Activated naive CD8-positive, alpha-beta T cell (primary cell): ENCODE measurements around the gene MTFMT.
"Not testable (repeated sequence)": the region's sequence is repeated elsewhere in the genome, so short reads cannot be mapped to it uniquely, and the experiment has no call there.

Source experiments
- H3K27ac Mint-ChIP-seq: one replicate; pipeline ENCODE4 v1.8.0; 2021; ENCODE audit warnings: mixed read lengths
- H3K27me3 Mint-ChIP-seq: one replicate; pipeline ENCODE4 v1.8.0; 2021; ENCODE audit warnings: mixed read lengths
- H3K36me3 Mint-ChIP-seq: one replicate; pipeline ENCODE4 v1.8.0; 2021; ENCODE audit warnings: mixed read lengths
- H3K4me1 Mint-ChIP-seq: one replicate; pipeline ENCODE4 v1.8.0; 2021; ENCODE audit warnings: low read depth, mixed read lengths
- H3K4me3 Mint-ChIP-seq: one replicate; pipeline ENCODE4 v1.8.0; 2021; ENCODE audit warnings: mild to moderate bottlenecking, mixed read lengths
- H3K9me3 Mint-ChIP-seq: one replicate; pipeline ENCODE4 v1.8.0; 2021; ENCODE audit warnings: low read depth, mixed read lengths

MTFMT gene

DNA sequence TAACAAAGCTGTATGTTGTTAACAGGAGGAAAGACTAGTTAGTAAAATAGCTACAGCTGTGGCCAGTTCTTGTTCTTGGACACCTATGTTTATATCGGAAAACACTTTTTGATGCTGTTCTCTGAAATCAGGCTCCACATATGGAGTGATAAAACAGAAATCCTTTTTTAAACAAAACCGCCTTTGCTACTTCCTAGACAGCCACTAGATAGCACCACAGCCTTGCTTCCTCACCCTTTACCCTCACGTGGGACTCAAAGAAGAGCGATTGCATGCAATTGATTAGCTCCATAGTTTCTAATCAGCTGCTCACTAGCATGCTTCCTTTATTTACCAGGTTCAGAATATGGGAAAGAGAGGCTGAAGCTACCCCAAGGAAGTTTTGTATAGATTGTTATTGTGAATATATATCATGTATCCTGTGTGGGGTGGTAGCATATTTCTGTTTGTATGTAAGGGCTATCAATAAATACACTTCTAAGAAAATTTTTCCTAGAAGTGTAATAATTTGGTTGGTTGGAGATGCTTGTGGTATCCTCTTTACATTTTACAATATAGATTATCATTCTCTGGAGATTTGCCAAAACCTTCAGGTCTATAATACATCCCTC, 4.3 kb upstream of the MTFMT start:
- Mint-ChIP-seq H3K4me3 (no peak overlapping the region), H3K4me1 (peaks cover 8% of the 10 kb centered on the region), H3K9me3 (no peaks in the 10 kb centered on the region), H3K36me3 (no peaks in the 10 kb centered on the region), H3K27ac (no peak overlapping the region), H3K27me3 (peaks cover 5% of the 10 kb centered on the region)

GRCh38 chr15:65032801-65033537, 3.5 kb upstream of the MTFMT start:
- H3K27me3 Mint-ChIP-seq: peaks cover 5% of the 10 kb centered on the region
- H3K9me3 Mint-ChIP-seq: no peaks in the 10 kb centered on the region
- H3K36me3 Mint-ChIP-seq: no peaks in the 10 kb centered on the region
- peaks cover 14% of the 10 kb centered on the region for H3K4me1 Mint-ChIP-seq
- H3K27ac Mint-ChIP-seq: no peak overlapping the region
- H3K4me3 Mint-ChIP-seq: no peak overlapping the region

GRCh38 chr15:65029736-65030208, 333 bp upstream of the MTFMT start:
- peak overlapping the region; percentile 16 for H3K27ac Mint-ChIP-seq

GRCh38 chr15:65028338-65028737, 1.1 kb downstream of the MTFMT start:
- Mint-ChIP-seq H3K4me1 (peaks cover 25% of the 10 kb centered on the region), H3K9me3 (no peaks in the 10 kb centered on the region), H3K4me3 (peak overlapping the region; percentile 98), H3K27ac (peak overlapping the region; percentile 93), H3K27me3 (peaks cover 5% of the 10 kb centered on the region), H3K36me3 (peaks cover 9% of the 10 kb centered on the region)

More at GRCh38 chr15:65029736-65030208, 333 bp upstream of the MTFMT start:
- H3K9me3 Mint-ChIP-seq: no peaks in the 10 kb centered on the region
- peaks cover 28% of the 10 kb centered on the region for H3K4me1 Mint-ChIP-seq
- H3K36me3 Mint-ChIP-seq: peaks cover 7% of the 10 kb centered on the region
- peak overlapping the region; percentile 79 for H3K4me3 Mint-ChIP-seq
- peaks cover 5% of the 10 kb centered on the region for H3K27me3 Mint-ChIP-seq

DNA sequence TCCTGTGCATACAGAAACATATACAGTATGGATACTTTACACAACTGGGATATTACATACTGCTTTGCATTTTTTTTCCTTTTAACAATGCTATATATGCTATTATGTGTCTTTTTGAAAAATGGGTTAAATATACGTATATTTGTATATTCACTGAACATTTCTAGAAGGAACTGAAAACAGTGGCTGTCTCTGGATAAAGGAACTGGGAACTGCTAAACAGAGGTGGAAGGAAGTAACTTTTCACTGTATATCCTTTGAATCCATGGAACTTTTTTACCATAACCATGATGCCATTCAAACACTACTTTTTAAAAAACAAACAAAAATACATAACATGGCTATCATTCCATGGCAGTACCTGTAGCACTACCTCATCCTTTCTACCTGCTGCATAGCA, 1.8 kb downstream of the MTFMT start:
- Mint-ChIP-seq H3K27ac (no peak overlapping the region), H3K36me3 (peaks cover 9% of the 10 kb centered on the region), H3K4me1 (peaks cover 22% of the 10 kb centered on the region), H3K9me3 (no peaks in the 10 kb centered on the region), H3K4me3 (peak overlapping the region; percentile 98), H3K27me3 (peaks cover 5% of the 10 kb centered on the region)

DNA sequence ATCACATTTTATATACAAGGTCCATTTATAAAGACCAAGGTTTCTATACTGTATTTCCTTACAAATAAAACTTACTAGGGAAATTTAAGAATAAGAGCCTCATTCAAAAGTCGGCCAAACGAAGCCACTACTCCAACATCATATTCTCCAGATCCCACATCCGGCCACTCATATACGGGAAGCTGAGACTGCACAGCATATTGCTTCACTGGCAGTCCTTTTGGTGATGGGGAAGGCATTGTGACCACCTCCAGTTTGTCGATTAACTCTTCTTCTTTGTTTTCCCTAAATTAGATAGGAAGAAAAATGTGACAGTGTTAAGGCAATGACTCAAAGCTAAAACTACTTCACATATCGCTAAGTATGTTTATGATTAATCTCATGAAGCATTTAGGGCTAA, 2.7 kb downstream of the MTFMT start:
- Mint-ChIP-seq H3K27ac (peak overlapping the region; percentile 3), H3K4me3 (no peak overlapping the region)

DNA sequence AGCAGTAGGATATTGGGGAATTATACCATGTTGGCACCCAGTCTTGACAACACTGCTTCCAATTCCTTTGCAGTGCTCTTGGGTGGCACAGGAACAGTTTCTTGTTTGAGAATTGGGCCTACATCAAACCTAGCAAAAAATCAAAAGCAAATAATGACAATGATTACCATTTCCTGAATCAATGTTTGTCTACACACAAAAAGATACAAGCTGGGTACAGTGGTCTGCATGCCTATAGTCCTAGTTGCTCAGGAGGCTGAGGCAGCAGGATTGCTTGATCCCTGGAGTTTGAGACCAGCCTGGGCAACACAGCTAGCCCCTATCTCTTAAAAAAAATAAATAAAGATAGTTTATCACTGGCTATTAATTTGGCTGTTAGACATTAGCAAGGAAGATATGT, 8.0 kb downstream of the MTFMT start:
- Mint-ChIP-seq H3K9me3 (no peaks in the 10 kb centered on the region), H3K27ac (no peak overlapping the region), H3K4me3 (no peak overlapping the region), H3K36me3 (peaks cover 21% of the 10 kb centered on the region), H3K27me3 (no peaks in the 10 kb centered on the region), H3K4me1 (peaks cover 11% of the 10 kb centered on the region)

More for the DNA sequence above, 2.7 kb downstream of the MTFMT start:
- peaks cover 22% of the 10 kb centered on the region for H3K4me1 Mint-ChIP-seq
- peaks cover 9% of the 10 kb centered on the region for H3K36me3 Mint-ChIP-seq
- H3K27me3 Mint-ChIP-seq: no peaks in the 10 kb centered on the region
- H3K9me3 Mint-ChIP-seq: no peaks in the 10 kb centered on the region

- Mint-ChIP-seq H3K4me3 (no peak overlapping the region), H3K27ac (no peak overlapping the region), H3K36me3 (peaks cover 19% of the 10 kb centered on the region)
Observed at GRCh38 chr15:65020419-65020818, 9.0 kb downstream of the MTFMT start.

GRCh38 chr15:65011198-65011597, 18.2 kb downstream of the MTFMT start:
- not testable (repeated sequence) for H3K9me3 Mint-ChIP-seq, H3K27me3 Mint-ChIP-seq, H3K4me1 Mint-ChIP-seq, H3K27ac Mint-ChIP-seq, H3K4me3 Mint-ChIP-seq
- H3K36me3 Mint-ChIP-seq: peaks cover 24% of the 10 kb centered on the region

More at GRCh38 chr15:65020419-65020818, 9.0 kb downstream of the MTFMT start:
- H3K9me3 Mint-ChIP-seq: no peaks in the 10 kb centered on the region
- H3K27me3 Mint-ChIP-seq: no peaks in the 10 kb centered on the region
- H3K4me1 Mint-ChIP-seq: peaks cover 7% of the 10 kb centered on the region

DNA sequence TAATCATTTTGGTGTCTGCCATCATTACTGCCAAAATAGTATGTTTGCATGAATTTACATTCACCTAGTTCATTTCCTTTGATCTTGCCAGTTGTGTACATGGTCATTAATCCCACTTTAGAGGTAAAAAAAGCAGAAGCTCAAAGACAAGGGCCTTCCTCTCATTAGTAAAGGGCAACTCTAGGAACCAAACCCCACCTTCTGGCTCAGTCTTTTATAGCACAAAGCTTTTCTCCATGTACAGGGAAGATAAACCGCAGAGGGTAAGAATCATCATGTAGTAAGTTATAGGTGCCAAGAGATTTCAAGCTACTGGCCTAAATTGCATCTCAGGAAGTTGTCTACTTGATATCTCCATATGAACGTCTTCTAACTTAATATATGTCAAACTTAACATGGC, 20.5 kb downstream of the MTFMT start:
- no peak overlapping the region for H3K4me3 Mint-ChIP-seq
- H3K27ac Mint-ChIP-seq: no peak overlapping the region
- no peaks in the 10 kb centered on the region for H3K9me3 Mint-ChIP-seq
- no peaks in the 10 kb centered on the region for H3K4me1 Mint-ChIP-seq
- no peaks in the 10 kb centered on the region for H3K27me3 Mint-ChIP-seq
- peaks cover 14% of the 10 kb centered on the region for H3K36me3 Mint-ChIP-seq

- Mint-ChIP-seq H3K27me3 (no peaks in the 10 kb centered on the region), H3K36me3 (peaks cover 5% of the 10 kb centered on the region), H3K4me1 (no peaks in the 10 kb centered on the region), H3K4me3 (no peak overlapping the region), H3K9me3 (no peaks in the 10 kb centered on the region), H3K27ac (no peak overlapping the region)
Observed at GRCh38 chr15:65006876-65007275, 22.6 kb downstream of the MTFMT start.

DNA sequence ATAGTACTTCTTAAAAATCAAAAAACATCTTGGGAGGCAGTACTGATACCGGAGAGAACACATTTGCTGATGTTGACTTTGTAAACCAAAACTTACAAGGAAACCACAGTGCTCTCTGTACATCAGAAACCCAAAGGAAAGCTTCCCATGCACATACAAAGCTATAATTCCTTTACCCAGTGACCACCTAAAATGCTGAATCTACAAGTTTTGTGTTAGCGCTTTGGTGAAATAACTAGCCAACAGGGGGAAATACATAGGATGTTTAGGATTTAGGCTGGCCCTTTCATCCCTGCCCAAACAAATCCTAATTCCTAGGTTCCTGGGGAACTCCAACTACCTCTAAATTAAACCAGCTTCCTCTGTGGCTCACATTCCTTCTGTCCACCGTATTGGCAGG, 24.4 kb downstream of the MTFMT start:
- Mint-ChIP-seq H3K27ac (peak overlapping the region; percentile 50), H3K36me3 (peaks cover 4% of the 10 kb centered on the region), H3K4me1 (no peaks in the 10 kb centered on the region), H3K27me3 (no peaks in the 10 kb centered on the region), H3K9me3 (no peaks in the 10 kb centered on the region), H3K4me3 (no peak overlapping the region)

DNA sequence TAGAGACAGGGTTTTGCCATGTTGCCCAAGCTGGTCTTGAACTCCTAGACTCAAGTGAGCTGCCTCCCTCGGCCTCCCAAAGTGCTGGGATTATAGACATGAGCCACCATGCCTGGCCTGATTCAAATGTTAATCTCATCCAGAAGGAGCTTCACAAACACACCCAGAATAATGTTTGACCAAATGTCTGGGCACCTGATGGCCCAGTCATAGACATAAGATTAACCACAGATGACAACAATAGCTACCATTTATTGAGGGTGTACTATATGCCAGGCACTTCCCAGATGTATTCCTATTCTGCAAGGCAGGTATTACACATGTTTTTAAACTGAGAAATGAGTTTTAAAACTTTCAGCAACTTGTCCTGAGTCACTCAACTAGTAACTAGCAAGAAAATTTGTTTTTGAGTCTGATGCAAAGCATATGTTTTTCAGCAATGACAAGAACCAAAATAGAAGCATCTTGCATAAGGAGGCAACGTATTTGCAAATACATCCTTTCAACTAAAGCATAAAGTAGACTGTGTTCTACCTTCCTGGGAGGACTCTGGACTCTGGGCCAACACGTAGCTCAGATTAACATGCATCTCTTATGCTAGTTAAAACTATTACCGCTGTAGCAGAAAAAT, 31.6 kb downstream of the MTFMT start:
- no peaks in the 10 kb centered on the region for H3K27me3 Mint-ChIP-seq
- no peaks in the 10 kb centered on the region for H3K36me3 Mint-ChIP-seq
- H3K4me3 Mint-ChIP-seq: no peak overlapping the region
- H3K9me3 Mint-ChIP-seq: no peaks in the 10 kb centered on the region
- H3K27ac Mint-ChIP-seq: no peak overlapping the region
- peaks cover 4% of the 10 kb centered on the region for H3K4me1 Mint-ChIP-seq

DNA sequence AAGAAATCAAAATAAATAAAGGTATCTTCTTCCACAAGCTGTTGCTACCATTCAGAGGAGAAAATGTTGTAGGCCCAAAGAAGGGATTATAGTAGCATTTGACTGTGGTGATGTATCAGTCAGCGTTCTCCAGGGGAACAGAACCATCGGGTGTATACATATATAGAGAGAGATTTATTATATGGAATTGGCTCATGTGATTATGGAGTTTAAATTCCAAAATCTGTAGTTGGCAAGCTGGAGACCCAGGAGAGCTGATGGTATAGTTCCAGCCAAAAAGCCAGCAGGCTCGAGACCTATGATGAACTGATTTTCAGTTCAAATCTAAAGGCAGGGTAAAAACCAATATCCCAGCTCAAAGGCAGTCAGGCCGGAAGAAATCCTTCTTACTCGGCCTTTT, 32.4 kb downstream of the MTFMT start:
- Mint-ChIP-seq H3K27me3 (no peaks in the 10 kb centered on the region), H3K4me3 (no peak overlapping the region), H3K9me3 (no peaks in the 10 kb centered on the region), H3K36me3 (no peaks in the 10 kb centered on the region), H3K27ac (no peak overlapping the region), H3K4me1 (peaks cover 4% of the 10 kb centered on the region)

DNA sequence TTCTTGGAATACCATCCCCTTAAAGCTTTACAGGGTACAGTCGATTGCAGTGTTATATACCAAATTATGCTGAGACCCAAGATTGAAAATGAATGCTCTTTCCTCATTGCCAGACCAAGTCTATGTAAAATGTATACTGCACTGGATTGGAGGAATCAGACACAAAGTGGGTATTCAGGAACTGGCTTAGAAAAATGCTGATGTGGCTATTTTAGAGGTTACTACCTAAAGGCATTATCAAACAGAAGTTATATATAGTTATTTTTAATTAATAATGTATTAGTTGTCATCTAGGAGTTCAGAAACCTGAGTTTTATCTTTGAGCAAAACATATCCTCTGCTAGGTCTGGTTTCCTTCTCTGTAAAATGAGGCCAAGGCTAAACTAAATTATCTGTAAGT, 36.1 kb downstream of the MTFMT start:
- Mint-ChIP-seq H3K4me3 (no peak overlapping the region), H3K27ac (no peak overlapping the region), H3K36me3 (no peaks in the 10 kb centered on the region), H3K9me3 (no peaks in the 10 kb centered on the region), H3K4me1 (peaks cover 21% of the 10 kb centered on the region), H3K27me3 (no peaks in the 10 kb centered on the region)
